Adrenal gland (tissue), 12 donors: Measurements from ENCODE around the gene SPEG. TPM values are rescaled to one million over a fixed set of nuclear protein-coding genes. Genes with fewer than 3 reads are reported as not detected.

ENCODE experiments used
- DNase-seq, 7 donors: peaks; one replicate each; pipeline ENCODE4 v3.0.0-alpha.2; 2019 to 2020
- H3K27ac ChIP-seq, 5 donors: fragments of 200-600 bp; sonication (generic) in 4 of 5; 1 replicate in 3 of 5; 2 replicates in 2 of 5; pipeline versions ENCODE4 v1.5.1 to v1.8.0; 2016 to 2020; ENCODE audit warnings: mild to moderate bottlenecking in 1 of 5
- H3K27me3 ChIP-seq: fragments of 200-600 bp; 2 replicates; pipeline ENCODE4 v1.8.0; 2021
- H3K36me3 ChIP-seq, 2 donors: fragments of 200-600 bp; replicated peaks in 1 of 2; 1 replicate in 1 of 2; 2 replicates in 1 of 2; pipeline versions ENCODE4 v1.5.1 to v1.8.0; 2018 to 2022
- H3K4me1 ChIP-seq, 2 donors: fragments of 200-600 bp; replicated peaks in 1 of 2; 1 replicate in 1 of 2; 2 replicates in 1 of 2; pipeline versions ENCODE4 v1.5.1 to v1.8.0; 2018 to 2021
- H3K4me3 ChIP-seq, 4 donors: fragments of 200-600 bp; sonication (generic) in 3 of 4; one replicate each; pipeline ENCODE4 v1.5.1; 2016 to 2018
- H3K9me3 ChIP-seq, 3 donors: fragments of 200-600 bp; sonication (generic) in 1 of 3; replicated peaks in 1 of 3; 1 replicate in 2 of 3; 2 replicates in 1 of 3; pipeline versions ENCODE4 v1.5.1 to v1.8.0; 2016 to 2021
- CTCF ChIP-seq, 6 experiments: fragments of 450-650 bp in 4 of 6; fragments of 200-600 bp in 2 of 6; sonication (generic) in 1 of 6; IDR thresholded peaks; 1 replicate in 5 of 6; 2 replicates in 1 of 6; pipeline versions ENCODE4 v1.5.1 to v1.8.0; 2016 to 2021; ENCODE audit warnings: antibody characterized with exemption in 6 of 6, mild to moderate bottlenecking in 2 of 6, moderate library complexity in 1 of 6
- POLR2A ChIP-seq, 2 donors: fragments of 450-650 bp; IDR thresholded peaks; one replicate each; pipeline ENCODE4 v1.6.1; 2017; ENCODE audit warnings: antibody characterized with exemption in 2 of 2, mild to moderate bottlenecking in 2 of 2, moderate library complexity in 1 of 2
- WGBS, 4 donors: extraction: QIAGEN DNeasy Blood & Tissue Kit in 2 of 4; methylation state at CpG; one replicate each; pipeline versions ENCODE4 v1.1.5 to v1.1.7; 2013 to 2017; 5-methylcytosine and 5-hydroxymethylcytosine counted together
- intact Hi-C, 2 donors: fragments of 100-400 bp; cut with DNase I; formaldehyde crosslinking; loops; one replicate each; pipeline versions ENCODE4 v1.14.1 to v1.15.0; 2022 to 2023
- polyA plus RNA-seq, 3 donors: library from polyadenylated mRNA; stranded (reverse); fragments of 200-250 nt in 2 of 3; fragments of 350-450 nt in 1 of 3; fragmentation: Illumina TruSeq in 1 of 3; extraction: RNeasy Lipid Tissue Mini Kit (QIAGEN cat#74804) in 1 of 3; gene quantifications; one replicate each; pipeline ENCODE4 v1.2.3, GENCODE V29; 2013 to 2014
- total RNA-seq, 9 donors: library from RNA; depleted of rRNA in 4 of 9; stranded (reverse); fragments of >200 nt in 4 of 9; fragments of 120-200 nt in 1 of 9; fragmentation: NEBNext Ultra II Directional in 1 of 9; extraction: Animal tissue kit (Norgen Biotek cat#: 25700) in 1 of 9; gene quantifications; one replicate each; pipeline versions ENCODE4 v1.1.0 to v1.2.4, GENCODE V29; 2013 to 2023
- donor health status: healthy with polysubstance abuse.
- donor health status: Bipolar disorder and iron deficiency.
- donor health status: DM: yes; HTN: yes; CAD: no.
- donor health status: DM: no; HTN: no; CAD: no.
- donor health status: DM: no; HTN: no; CAD: no.
- donor health status: DM: yes; HTN: yes; CAD: no.

Gene SPEG
- total and polyA plus RNA-seq, 12 donors, result 0.66 to 178 (median 5.5) TPM

DNA sequence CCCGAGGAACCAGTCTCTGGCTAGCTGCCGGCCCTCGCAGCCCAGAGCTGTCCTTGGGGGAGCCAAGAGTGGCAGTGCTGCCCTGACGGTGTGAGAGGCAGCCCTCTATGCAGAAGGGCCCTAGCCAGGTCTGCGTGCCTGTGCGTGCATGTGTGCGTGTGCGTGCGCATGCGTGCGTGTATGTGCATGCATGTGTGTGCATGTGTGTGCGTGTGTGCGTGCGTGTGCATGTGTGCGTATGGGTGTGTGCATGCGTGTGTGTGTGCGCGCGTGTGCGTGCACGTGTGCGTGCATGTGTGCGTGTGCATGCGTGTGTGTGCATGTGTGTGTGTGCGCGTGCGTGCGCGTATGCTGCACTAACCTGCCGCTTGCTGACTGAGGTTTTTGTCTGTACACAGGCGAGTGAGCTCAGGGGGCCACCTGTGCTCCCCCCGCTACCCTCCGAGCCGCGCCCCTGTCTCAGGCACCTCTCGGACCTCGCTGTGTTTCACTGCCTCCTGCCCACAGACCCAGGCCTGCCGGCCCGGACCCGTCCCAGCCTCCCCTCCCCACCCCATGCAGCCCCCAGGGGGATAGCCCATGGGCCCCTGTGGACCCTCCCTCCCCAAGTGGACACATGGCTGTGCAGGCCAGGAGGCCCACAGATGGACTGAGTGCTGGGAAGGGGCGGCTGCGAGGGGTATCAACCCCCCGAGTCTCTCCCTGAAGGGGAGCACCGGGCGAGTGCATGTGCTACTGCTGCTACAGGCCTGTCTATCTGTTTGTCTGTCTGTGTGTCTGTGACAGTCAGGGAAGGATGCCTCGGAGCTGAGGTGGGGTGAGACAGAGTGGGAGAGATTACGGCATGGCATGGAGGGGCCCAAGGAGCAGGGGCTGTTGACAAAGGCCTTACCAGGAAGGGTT lies 31.3 kb downstream of the SPEG start:
- Histone ChIP-seq H3K4me1 (no peaks in the 10 kb centered on the region), H3K27me3 (no peaks in the 10 kb centered on the region), H3K27ac (no peak overlapping the region), H3K4me3 (no peak overlapping the region), H3K9me3 (no peaks in the 10 kb centered on the region), H3K36me3 (no peaks in the 10 kb centered on the region)
- intact Hi-C loops, result no loop called here
- no peak for TF ChIP-seq POLR2A (IDR thresholded peaks at IDR 0.05)
- 82 to 89% (median 88%) methylated on average over 20 to 47 of the region's 47 CpGs for WGBS, 4 donors
- DNase-seq, result no peak

DNA sequence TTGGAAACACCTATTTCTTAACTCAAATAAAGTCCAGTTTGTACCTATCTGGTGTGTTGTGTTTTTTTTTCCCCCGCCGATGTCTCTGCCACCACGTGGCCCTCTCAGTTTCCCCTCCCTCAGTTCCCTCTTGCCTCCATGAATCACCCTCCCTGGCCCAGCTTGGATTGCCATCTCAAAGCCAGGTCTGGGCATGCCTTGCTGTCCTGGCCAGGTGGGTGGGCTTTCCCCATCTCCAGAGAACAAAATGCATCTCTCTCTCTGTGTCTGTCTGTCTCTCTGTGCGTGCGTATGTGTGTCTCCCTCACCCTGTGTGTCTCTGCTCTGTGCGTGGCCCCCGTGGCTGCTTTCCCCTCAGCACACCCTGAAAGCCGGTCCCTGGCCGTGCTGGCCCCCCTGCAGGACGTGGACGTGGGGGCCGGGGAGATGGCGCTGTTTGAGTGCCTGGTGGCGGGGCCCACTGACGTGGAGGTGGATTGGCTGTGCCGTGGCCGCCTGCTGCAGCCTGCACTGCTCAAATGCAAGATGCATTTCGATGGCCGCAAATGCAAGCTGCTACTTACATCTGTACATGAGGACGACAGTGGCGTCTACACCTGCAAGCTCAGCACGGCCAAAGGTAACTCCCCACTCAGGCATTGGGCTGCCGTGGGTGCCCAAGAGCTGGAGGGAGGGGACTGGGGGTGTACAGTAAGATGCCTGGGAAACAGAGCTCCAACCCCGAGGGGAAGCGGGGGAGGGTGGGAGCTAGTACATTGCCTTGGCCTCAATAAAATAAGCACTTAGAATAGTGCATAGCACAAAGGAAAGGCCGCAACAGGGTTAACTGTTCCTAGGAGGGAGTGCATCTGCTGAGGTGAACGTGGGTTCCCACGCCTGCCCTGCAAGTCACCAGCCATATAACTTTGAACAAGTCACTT lies 32.4 kb downstream of the SPEG start:
- intact Hi-C loops, result no loop called here
- no peaks in the 10 kb centered on the region for H3K4me1 ChIP-seq
- H3K4me3 ChIP-seq, result no peak overlapping the region
- 77 to 86% (median 82%) methylated on average over 18 to 28 of the region's 28 CpGs for WGBS, 4 donors
- no peaks in the 10 kb centered on the region for H3K36me3 ChIP-seq
- TF ChIP-seq POLR2A (IDR thresholded peaks at IDR 0.05), result no peak
- no peak for TF ChIP-seq CTCF (IDR thresholded peaks at IDR 0.05)
- DNase-seq, result no peak
- H3K27me3 ChIP-seq, result no peaks in the 10 kb centered on the region
- no peak overlapping the region for H3K27ac ChIP-seq
- H3K9me3 ChIP-seq, result no peaks in the 10 kb centered on the region

DNA sequence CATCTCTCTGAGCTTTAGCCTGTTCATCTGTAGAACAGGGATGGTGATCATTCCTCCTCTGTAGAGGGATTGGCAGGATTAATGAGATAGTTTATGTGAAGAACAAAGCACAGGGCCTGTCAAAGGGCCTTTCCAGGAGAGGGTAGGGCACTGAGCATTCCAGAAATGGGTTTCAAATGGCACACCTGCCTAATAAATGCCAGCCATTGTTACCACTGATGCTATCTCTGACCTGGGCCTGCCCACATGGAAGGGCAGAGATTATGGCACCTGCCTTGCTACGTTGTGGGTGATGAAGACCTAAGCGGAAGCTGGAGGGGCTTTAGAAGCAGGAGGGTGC lies 33.1 kb downstream of the SPEG start:
- Histone ChIP-seq H3K9me3 (no peaks in the 10 kb centered on the region), H3K4me1 (no peaks in the 10 kb centered on the region), H3K4me3 (no peak overlapping the region), H3K36me3 (no peaks in the 10 kb centered on the region), H3K27me3 (no peaks in the 10 kb centered on the region), H3K27ac (no peak overlapping the region)
- no peak for DNase-seq
- WGBS, 4 donors, result 71 to 91% (median 87%) methylated on average over 1 to 2 of the region's 2 CpGs
- TF ChIP-seq POLR2A (IDR thresholded peaks at IDR 0.05) (no peak), CTCF (IDR thresholded peaks at IDR 0.05) (no peak)
- intact Hi-C loops, result no loop called here

GRCh38 chr2:219468410-219469185 lies 34.0 kb downstream of the SPEG start:
- H3K4me1 ChIP-seq, result no peaks in the 10 kb centered on the region
- H3K27ac ChIP-seq, result no peak overlapping the region
- no peak for DNase-seq
- no peaks in the 10 kb centered on the region for H3K9me3 ChIP-seq
- no peaks in the 10 kb centered on the region for H3K36me3 ChIP-seq
- 89 to 98% (median 94%) methylated on average over 6 to 23 of the region's 23 CpGs for WGBS, 4 donors
- TF ChIP-seq POLR2A (IDR thresholded peaks at IDR 0.05) (no peak), CTCF (IDR thresholded peaks at IDR 0.05) (no peak)
- H3K4me3 ChIP-seq, result no peak overlapping the region
- intact Hi-C loops, result no loop called here
- H3K27me3 ChIP-seq, result no peaks in the 10 kb centered on the region
